ENCODE measurements around the gene CHRNG. TPM values are rescaled to one million over a fixed set of nuclear protein-coding genes. Genes with fewer than 3 reads are reported as not detected.

CHRNG gene
- total RNA-seq, 1 donor, result not detected

DNA sequence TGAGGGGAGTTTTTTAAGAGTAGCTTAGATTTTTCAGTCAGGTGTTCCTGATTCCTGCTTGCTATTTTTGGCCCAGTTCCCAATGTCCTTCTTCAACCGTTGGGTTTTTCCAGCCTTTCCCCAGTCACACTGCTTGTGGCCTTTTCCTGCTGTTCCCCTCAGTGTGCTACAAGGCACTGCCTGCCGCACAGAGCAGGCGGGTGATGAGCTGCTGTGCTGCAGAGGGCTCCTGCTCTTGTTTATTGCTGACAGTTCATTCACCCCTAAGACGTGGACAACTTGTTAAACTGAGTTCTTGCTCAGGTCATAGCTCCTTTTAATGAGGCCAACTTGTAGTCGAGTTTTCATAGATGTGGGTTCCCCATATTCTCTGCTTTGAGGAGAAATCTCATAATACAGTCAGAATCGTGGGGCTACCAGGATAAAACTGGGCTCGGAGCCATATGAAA is 31.6 kb downstream of the CHRNG start:
- TF ChIP-seq, protein P1, sequence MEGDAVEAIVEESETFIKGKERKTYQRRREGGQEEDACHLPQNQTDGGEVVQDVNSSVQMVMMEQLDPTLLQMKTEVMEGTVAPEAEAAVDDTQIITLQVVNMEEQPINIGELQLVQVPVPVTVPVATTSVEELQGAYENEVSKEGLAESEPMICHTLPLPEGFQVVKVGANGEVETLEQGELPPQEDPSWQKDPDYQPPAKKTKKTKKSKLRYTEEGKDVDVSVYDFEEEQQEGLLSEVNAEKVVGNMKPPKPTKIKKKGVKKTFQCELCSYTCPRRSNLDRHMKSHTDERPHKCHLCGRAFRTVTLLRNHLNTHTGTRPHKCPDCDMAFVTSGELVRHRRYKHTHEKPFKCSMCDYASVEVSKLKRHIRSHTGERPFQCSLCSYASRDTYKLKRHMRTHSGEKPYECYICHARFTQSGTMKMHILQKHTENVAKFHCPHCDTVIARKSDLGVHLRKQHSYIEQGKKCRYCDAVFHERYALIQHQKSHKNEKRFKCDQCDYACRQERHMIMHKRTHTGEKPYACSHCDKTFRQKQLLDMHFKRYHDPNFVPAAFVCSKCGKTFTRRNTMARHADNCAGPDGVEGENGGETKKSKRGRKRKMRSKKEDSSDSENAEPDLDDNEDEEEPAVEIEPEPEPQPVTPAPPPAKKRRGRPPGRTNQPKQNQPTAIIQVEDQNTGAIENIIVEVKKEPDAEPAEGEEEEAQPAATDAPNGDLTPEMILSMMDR (IDR thresholded peaks at IDR 0.05; ENCODE audit: insufficient read depth, low read length), result no peak

DNA sequence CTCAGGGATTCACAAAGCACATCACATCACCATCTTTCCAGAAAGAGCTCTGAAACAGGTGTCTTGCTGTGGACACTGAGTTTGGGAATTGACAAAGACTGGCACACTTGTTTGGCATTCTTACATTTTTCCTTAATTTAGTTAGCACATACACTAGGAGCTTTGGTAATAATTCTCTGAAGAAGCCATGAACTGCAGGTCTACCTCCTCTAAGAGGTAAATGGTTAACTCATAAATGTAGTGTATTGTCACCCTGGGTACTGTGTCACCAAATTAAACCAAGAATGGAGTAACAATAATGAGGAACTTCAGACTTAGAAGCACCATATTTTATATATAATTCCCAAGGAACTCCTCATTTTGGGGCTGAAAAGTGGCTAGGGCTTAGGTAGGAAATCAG is 33.5 kb downstream of the CHRNG start:
- TF ChIP-seq, protein P1 (IDR thresholded peaks at IDR 0.05; ENCODE audit: insufficient read depth, low read length), result no peak
- DNase-seq (ENCODE audit: low read depth), result no peak
- no peak overlapping the region for H3K4me3 ChIP-seq (ENCODE audit: low read depth, low read length)

More for the DNA sequence above, 31.6 kb downstream of the CHRNG start:
- no peak overlapping the region for H3K4me3 ChIP-seq (ENCODE audit: low read depth, low read length)
- DNase-seq (ENCODE audit: low read depth), result peak; percentile 18

DNA sequence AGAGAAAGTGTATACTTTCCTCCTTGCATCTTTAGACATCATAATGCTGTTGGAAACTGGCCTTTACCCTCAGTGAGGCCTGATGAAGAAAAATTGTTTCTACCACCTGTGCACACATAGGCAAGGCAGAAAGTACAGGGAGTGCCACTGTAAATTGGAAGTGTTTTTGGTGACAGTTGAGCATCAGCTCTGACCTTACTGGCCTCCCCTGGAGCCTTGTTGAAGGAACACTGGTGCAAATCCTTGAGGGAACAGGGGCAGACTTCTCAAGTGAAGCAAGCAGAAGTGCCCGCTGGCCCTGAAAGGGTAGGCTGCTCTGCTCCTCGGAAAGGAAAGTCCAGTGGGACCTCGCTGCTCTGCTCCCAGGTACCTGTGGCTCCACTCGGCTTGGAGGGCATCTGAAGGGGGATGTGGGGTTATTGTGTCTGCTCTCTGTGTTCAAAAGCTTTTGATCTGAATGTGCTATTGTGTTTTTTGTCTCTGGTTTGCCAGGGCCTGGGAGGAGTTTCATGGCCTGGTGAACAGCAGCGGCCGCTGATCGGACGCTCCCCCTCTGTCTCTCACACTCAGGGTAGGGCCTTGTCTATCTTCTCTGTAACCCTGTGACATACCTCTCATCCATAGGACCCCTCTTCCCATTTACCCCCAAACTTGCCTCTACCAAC is 34.4 kb downstream of the CHRNG start:
- TF ChIP-seq, protein P1 (IDR thresholded peaks at IDR 0.05; ENCODE audit: insufficient read depth, low read length), result no peak
- no peak overlapping the region for H3K4me3 ChIP-seq (ENCODE audit: low read depth, low read length)
- DNase-seq (ENCODE audit: low read depth), result no peak

DNA sequence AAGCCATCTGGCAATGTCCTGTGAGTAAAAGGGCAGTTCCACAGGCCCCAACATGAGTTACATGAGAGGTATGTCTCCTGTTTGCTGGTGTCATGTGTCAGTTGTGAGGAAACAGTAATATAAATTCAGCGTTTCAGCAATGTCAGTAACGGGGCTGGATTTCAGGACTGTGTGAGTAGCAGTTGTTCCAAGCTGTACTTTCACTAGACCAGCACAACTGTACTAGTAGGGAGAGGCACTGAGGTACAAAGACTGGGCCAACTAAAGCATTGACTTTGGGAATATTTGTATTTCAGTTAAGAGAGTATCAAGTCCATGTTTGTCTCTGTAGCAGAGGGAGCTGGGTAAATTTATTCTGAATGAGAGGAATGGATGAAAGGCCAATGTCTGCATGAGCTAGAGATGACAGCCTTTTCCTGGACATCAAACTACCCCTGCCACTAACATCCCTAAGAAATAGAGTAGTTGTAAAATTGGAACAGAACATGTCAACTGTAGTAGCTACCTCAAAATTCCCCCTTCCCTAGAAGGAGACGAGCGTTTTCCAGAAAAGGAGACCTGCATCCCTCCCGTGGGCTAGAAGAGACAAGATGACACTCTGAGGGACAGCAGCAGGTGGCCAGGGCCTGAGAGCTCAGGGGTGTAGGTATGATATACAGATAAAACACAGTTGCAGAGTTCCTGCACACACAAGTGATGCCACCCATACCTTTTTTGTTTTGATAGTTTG is 35.3 kb downstream of the CHRNG start:
- no peak overlapping the region for H3K4me3 ChIP-seq (ENCODE audit: low read depth, low read length)
- DNase-seq (ENCODE audit: low read depth), result no peak
- TF ChIP-seq, protein P1 (IDR thresholded peaks at IDR 0.05; ENCODE audit: insufficient read depth, low read length), result no peak

DNA sequence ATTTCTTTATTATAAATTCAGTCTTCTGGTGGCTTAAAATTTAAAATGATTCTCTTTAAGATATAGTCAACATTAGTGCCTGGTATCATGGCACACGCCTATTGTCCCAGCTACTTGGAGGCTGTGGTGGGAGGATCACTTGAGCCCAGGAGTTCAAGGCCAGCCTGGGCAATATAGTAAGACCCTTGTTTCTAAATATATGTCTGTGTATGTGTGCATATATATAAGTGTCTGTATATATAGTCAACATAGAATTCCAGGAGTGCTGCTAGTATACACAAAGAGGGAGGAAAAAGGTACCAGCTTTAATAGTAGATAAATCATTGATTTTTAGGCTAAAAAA is 35.9 kb downstream of the CHRNG start:
- TF ChIP-seq, protein P1 (IDR thresholded peaks at IDR 0.05; ENCODE audit: insufficient read depth, low read length), result no peak
- no peak for DNase-seq (ENCODE audit: low read depth)
- H3K4me3 ChIP-seq (ENCODE audit: low read depth, low read length), result no peak overlapping the region

DNA sequence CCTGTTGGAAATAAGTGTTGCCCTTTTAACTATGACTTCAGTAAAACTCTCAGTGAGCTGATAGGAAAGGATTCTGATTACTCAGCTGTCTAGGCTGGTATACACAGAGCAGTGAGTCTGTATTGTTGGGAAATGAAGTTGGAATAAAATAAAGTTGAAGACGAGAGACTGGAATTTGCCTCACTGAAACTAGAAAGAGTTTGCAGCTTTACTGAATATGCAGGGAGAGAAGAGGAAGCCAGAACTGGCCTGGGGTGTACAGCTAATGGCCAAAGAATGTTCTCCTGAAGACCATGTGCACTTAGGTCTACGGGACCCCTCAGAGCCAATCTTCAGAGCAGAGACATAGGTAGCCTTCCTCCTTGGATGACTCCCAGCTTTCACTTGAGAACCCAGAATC is 37.5 kb downstream of the CHRNG start:
- DNase-seq (ENCODE audit: low read depth), result peak; percentile 36
- TF ChIP-seq, protein P1 (IDR thresholded peaks at IDR 0.05; ENCODE audit: insufficient read depth, low read length), result no peak
- H3K4me3 ChIP-seq (ENCODE audit: low read depth, low read length), result no peak overlapping the region
